Measurements from ENCODE around the gene SBNO2.

DNA sequence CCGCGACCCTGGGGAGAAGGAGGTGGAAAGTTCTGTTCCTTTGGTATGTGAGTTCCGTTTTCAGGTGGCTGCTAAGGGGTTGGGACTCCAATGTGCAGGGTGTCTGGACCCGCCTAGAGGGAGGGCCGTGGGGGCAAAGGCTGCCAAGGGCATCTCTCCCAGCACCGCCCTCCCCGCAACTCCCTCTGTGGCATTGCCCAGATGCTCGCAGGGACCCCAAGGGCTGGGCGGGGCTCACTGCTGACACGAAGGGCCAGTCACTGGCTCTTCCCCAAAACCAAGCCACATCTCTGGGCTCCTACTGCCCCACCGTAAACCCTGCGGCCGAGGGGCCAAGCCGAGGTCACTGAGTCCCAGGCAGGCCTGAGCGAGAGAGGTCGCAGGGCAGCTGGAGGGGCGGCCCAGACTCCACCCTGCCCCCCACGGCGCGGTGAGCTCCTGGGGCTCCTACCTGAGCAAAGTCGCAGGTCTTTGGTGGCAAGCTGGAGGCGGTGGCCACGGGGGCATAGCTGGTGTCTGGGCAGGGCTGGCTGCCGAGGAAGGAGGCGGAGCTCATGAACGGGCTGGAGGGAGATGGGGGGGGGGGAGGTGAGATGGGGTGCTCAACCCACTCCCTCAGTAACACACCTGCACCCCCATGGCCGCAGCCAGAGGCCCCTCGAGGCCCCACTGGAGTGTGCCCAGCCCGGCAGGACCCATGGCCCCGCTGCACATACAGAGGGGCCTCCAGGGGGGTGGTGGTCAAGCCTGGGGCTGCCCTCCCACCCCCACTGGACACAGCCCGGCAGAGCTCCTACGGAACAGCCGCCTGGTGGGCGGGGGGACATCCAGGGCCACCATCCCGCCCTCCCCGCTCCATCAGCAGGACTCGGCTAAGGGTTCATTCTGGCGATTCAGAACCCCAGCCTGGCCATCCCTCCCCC lies 26.9 kb downstream of the SBNO2 start:
- TF ChIP-seq POLR2A (IDR thresholded peaks at IDR 0.05): no peak
- TF ChIP-seq, protein P1, sequence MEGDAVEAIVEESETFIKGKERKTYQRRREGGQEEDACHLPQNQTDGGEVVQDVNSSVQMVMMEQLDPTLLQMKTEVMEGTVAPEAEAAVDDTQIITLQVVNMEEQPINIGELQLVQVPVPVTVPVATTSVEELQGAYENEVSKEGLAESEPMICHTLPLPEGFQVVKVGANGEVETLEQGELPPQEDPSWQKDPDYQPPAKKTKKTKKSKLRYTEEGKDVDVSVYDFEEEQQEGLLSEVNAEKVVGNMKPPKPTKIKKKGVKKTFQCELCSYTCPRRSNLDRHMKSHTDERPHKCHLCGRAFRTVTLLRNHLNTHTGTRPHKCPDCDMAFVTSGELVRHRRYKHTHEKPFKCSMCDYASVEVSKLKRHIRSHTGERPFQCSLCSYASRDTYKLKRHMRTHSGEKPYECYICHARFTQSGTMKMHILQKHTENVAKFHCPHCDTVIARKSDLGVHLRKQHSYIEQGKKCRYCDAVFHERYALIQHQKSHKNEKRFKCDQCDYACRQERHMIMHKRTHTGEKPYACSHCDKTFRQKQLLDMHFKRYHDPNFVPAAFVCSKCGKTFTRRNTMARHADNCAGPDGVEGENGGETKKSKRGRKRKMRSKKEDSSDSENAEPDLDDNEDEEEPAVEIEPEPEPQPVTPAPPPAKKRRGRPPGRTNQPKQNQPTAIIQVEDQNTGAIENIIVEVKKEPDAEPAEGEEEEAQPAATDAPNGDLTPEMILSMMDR (IDR thresholded peaks at IDR 0.05): no peak

All from Peyer's patch (tissue), 4 donors.